Activated B cell treated with CpG ODN at 0.5 μM for 24 hours (primary cell): ENCODE data around the gene TH. TPM values are rescaled to one million over a fixed set of nuclear protein-coding genes. Genes with fewer than 3 reads are reported as not detected.

ENCODE experiments used
- ATAC-seq: fragments of 200-7000 bp; cut with Tn5 transposase; one replicate; pipeline ENCODE4 v1.10.0; 2021; ENCODE audit warnings: low read depth, mild to moderate bottlenecking, moderate library complexity
- CTCF ChIA-PET: fragments of 350-600 bp; sonication (Branson Sonifier 250); formaldehyde crosslinking; loops from one replicate; lab custom pipeline; 2021; ENCODE audit warnings: antibody characterized with exemption; lab: Charles Lee
- POLR2A ChIA-PET: fragments of 350-600 bp; sonication (Branson Sonifier 250); formaldehyde crosslinking; loops from one replicate; lab custom pipeline; 2021; ENCODE audit warnings: antibody characterized with exemption; lab: Charles Lee
- DNase-seq: peaks from one replicate; pipeline ENCODE4 v3.0.0; 2022
- H3K27ac Mint-ChIP-seq: one replicate; pipeline ENCODE4 v1.8.0; 2020; ENCODE audit warnings: mixed read lengths
- H3K27me3 Mint-ChIP-seq: one replicate; pipeline ENCODE4 v1.8.0; 2021; ENCODE audit warnings: mixed read lengths
- H3K36me3 Mint-ChIP-seq: one replicate; pipeline ENCODE4 v1.8.0; 2021; ENCODE audit warnings: low read depth, mixed read lengths
- H3K4me1 Mint-ChIP-seq: one replicate; pipeline ENCODE4 v1.8.0; 2021; ENCODE audit warnings: mixed read lengths
- H3K4me3 Mint-ChIP-seq: one replicate; pipeline ENCODE4 v1.8.0; 2020; ENCODE audit warnings: mild to moderate bottlenecking, mixed read lengths
- H3K9me3 Mint-ChIP-seq: one replicate; pipeline ENCODE4 v1.8.0; 2020; ENCODE audit warnings: mixed read lengths
- intact Hi-C: fragments of 100-400 bp; cut with micrococcal nuclease; formaldehyde crosslinking; loops from one replicate; pipeline ENCODE4 v1.15.1; 2024
- total RNA-seq: library from RNA; stranded (reverse); gene quantifications from 2 replicates; pipeline ENCODE4 v1.2.3, GENCODE V29; 2022
- TF ChIP-seq, protein P1 (sequence below): fragments of 200-600 bp; IDR thresholded peaks from one replicate; pipeline ENCODE4 v1.8.0; 2022; ENCODE audit warnings: antibody characterized with exemption, mild to moderate bottlenecking

TH gene
- total RNA-seq, 1 donor from 2014 or later, result not detected

DNA sequence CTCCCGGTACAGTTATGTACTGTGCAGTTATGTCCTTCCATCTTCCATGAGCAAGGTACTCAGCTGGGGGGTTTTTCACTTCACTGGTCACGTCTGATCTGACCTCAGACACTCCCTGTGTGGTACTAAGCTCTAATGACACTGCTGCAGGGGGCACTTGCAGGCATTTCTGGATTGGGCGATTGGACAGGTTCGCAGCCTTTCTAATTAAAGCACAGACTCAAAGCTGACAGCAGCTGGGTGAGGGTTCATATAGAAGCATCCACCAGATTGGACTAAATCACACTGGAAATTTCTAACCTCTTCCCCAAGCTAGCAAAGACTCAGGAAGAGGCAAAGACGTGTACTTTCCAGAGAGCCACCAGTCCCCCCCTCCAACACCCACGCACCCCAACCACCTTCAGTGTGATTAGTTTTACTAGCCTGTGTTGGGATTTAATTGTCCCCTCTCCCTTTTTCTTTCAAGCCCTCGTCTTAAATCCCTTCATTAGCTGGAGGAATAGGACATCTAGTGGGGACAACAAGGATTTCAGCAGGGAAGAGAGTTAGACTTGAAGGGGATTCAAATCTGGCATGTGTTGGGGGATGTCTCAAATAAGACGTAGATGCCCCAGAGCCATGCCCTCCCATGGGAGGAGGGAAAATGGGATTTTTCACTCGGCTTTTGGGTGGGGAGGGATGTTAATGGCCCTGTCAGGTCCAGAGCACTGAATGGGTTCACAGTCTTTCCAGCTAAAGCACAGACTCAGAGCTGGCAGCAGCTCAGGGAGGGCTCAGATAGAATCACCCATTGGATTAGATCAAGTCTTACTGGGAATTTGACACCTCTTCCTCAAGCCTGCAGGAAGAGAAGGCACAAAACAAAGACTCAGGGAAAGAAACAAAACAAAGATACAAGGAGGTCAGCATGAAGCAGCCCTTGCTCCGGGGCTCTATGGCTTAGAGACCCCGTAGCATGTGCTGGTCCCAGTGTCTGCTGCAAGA is 21.5 kb downstream of the TH start:
- Mint-ChIP-seq H3K4me1 (peaks cover 12% of the 10 kb centered on the region), H3K27me3 (peaks cover 44% of the 10 kb centered on the region), H3K27ac (no peak overlapping the region), H3K36me3 (no peaks in the 10 kb centered on the region), H3K4me3 (no peak overlapping the region), H3K9me3 (no peaks in the 10 kb centered on the region)
- no peak for ATAC-seq
- POLR2A ChIA-PET, result interaction anchor here (1.0 to 2.5 kb wide), 2 partner anchors 7 to 113 kb away, joined by 3 to 14 read pairs; no protein-coding TSS in a partner anchor
- TF ChIP-seq, protein P1, sequence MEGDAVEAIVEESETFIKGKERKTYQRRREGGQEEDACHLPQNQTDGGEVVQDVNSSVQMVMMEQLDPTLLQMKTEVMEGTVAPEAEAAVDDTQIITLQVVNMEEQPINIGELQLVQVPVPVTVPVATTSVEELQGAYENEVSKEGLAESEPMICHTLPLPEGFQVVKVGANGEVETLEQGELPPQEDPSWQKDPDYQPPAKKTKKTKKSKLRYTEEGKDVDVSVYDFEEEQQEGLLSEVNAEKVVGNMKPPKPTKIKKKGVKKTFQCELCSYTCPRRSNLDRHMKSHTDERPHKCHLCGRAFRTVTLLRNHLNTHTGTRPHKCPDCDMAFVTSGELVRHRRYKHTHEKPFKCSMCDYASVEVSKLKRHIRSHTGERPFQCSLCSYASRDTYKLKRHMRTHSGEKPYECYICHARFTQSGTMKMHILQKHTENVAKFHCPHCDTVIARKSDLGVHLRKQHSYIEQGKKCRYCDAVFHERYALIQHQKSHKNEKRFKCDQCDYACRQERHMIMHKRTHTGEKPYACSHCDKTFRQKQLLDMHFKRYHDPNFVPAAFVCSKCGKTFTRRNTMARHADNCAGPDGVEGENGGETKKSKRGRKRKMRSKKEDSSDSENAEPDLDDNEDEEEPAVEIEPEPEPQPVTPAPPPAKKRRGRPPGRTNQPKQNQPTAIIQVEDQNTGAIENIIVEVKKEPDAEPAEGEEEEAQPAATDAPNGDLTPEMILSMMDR, result no peak
- DNase-seq, result no peak
- intact Hi-C loops, result loop anchor here (2.0 kb wide), 1 partner anchor 267 kb away; no protein-coding TSS in a partner anchor
- CTCF ChIA-PET, result interaction anchor here (0.9 to 8.6 kb wide), 12 partner anchors 61 to 497 kb away, joined by 3 to 184 read pairs (median 4); no protein-coding TSS in a partner anchor

DNA sequence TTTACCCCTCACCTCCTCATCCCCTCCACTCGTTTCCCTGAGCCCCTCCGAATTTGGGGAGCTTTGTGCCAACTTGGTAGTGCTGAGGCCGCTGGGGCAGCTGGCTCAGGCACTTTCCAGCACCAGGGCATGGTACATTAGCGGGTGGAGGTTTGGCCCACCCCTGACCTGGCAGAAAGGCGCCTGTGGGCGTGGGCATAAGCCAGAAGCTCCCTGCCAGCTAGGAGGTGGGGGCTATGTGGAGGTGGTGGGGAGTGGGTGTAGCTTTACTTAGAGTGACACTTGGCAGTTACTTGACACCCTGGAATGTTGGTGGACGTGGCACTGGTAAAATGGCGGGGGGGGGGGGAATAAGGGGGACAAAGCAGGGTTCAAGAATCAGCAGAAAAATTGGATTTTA is 22.2 kb downstream of the TH start:
- no peaks in the 10 kb centered on the region for H3K9me3 Mint-ChIP-seq
- intact Hi-C loops, result no loop called here
- peaks cover 12% of the 10 kb centered on the region for H3K4me1 Mint-ChIP-seq
- POLR2A ChIA-PET, result no interaction called here
- peaks cover 48% of the 10 kb centered on the region for H3K27me3 Mint-ChIP-seq
- CTCF ChIA-PET, result interaction anchor here (0.9 to 8.6 kb wide), 7 partner anchors 112 to 496 kb away, joined by 3 to 184 read pairs (median 28); no protein-coding TSS in a partner anchor
- H3K36me3 Mint-ChIP-seq, result no peaks in the 10 kb centered on the region
- DNase-seq (no peak), ATAC-seq (no peak)
- no peak overlapping the region for H3K27ac Mint-ChIP-seq
- TF ChIP-seq, protein P1, result no peak
- H3K4me3 Mint-ChIP-seq, result no peak overlapping the region

DNA sequence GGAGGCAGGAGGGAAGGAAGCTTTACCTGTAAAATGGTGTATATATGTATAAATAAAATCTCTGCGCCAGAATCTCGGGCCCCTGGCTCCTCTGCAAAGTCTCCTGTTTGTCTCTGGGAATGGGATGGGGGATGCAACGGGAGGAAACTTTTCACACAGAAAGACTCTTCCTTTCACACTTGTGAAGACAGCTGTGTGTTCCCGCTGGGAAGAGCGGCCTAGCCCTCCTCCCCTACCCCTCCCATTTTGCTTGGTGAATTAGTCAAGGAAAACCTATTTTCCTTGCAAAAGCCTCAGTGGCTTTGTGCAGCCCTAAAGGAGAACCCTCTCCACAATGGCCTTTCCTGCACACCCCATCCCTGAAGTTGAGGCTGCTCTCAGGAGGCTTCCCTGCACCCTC is 23.0 kb downstream of the TH start:
- Mint-ChIP-seq H3K4me1 (peaks cover 12% of the 10 kb centered on the region), H3K9me3 (no peaks in the 10 kb centered on the region), H3K27me3 (peaks cover 52% of the 10 kb centered on the region), H3K36me3 (no peaks in the 10 kb centered on the region), H3K4me3 (no peak overlapping the region), H3K27ac (no peak overlapping the region)
- intact Hi-C loops, result no loop called here
- TF ChIP-seq, protein P1, result no peak
- ChIA-PET POLR2A (no interaction called here), CTCF (interaction anchor here (6.5 to 8.6 kb wide), 2 partner anchors 111 to 456 kb away, joined by 132 to 184 read pairs; no protein-coding TSS in a partner anchor)
- no peak for DNase-seq
- no peak for ATAC-seq

DNA sequence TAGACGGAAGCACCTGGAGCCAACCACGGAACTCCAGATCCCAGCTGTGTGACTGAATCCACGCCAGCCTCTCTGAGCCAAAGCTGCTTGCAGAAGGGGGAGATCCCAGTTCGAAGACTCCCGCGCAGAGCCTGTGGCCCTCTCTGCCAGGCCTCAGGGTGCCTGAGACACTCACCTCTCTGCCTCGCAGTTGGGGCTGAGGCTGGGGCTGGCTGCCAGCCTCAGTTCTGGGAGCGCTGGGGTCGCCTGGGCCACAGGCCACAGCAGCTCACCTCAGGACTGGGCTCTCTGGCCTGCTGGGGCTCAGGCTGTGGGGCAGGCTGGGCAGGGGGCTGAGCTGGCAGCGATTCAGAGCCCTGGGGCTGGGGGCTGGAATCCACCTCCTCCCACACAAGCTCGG is 24.2 kb downstream of the TH start:
- no peak overlapping the region for H3K27ac Mint-ChIP-seq
- ChIA-PET POLR2A (interaction anchor here (1.0 kb wide), 1 partner anchor 297 kb away, joined by 3 read pairs; no protein-coding TSS in a partner anchor), CTCF (interaction anchor here (1.3 to 8.6 kb wide), 2 partner anchors 110 to 454 kb away, joined by 5 to 184 read pairs; no protein-coding TSS in a partner anchor)
- H3K36me3 Mint-ChIP-seq, result no peaks in the 10 kb centered on the region
- ATAC-seq, result no peak
- no peaks in the 10 kb centered on the region for H3K9me3 Mint-ChIP-seq
- no peak overlapping the region for H3K4me3 Mint-ChIP-seq
- DNase-seq, result no peak
- TF ChIP-seq, protein P1, result no peak
- peaks cover 62% of the 10 kb centered on the region for H3K27me3 Mint-ChIP-seq
- H3K4me1 Mint-ChIP-seq, result peaks cover 22% of the 10 kb centered on the region
- intact Hi-C loops, result no loop called here

DNA sequence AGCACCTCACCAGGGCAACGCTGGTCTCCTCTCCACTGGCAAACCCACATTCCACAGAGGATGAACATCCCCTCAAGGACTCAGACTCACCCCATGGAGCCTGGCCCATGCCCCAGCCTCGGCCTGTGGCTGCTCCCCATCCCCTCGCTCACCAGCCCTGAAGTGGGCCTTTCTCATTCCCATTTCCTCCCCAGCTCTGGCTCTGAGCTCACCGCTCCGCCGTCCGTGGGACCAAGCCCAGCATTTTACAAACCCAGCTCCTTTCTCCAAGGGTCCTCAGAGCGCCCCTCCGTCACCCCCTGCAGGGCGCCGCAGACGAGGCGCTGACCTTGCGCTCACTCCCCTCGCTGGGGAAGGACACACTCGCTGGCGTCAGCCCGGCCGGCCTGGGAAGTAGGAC is 25.6 kb downstream of the TH start:
- no peak for ATAC-seq
- H3K4me3 Mint-ChIP-seq, result no peak overlapping the region
- intact Hi-C loops, result no loop called here
- no peak overlapping the region for H3K27ac Mint-ChIP-seq
- peaks cover 18% of the 10 kb centered on the region for H3K4me1 Mint-ChIP-seq
- no peaks in the 10 kb centered on the region for H3K9me3 Mint-ChIP-seq
- H3K27me3 Mint-ChIP-seq, result peaks cover 68% of the 10 kb centered on the region
- TF ChIP-seq, protein P1, result no peak
- ChIA-PET POLR2A (no interaction called here), CTCF (no interaction called here)
- DNase-seq, result no peak
- H3K36me3 Mint-ChIP-seq, result no peaks in the 10 kb centered on the region
